HEK293 (cell line): Measurements from ENCODE around the gene ADCY3.

Experiments
- CTCF ChIA-PET: fragments of 350-600 bp; formaldehyde crosslinking; extraction: SDS; loops from one replicate; lab custom pipeline; 2021; ENCODE audit warnings: antibody characterized with exemption; lab: Yijun Ruan, JAX
- POLR2A ChIA-PET: fragments of 300-600 bp; formaldehyde crosslinking; extraction: SDS; loops from one replicate; lab custom pipeline; 2020; ENCODE audit warnings: antibody characterized with exemption, inconsistent platforms; lab: Yijun Ruan, JAX
- H3K27ac ChIP-seq: fragments of 200-500 bp; sonication (Bioruptor generic); 2 replicates; pipeline ENCODE4 v1.5.1; 2014; ENCODE audit warnings: low read depth, low read length, control low read depth, inconsistent platforms; ENCODE audit errors: extremely low read depth
- H3K36me3 ChIP-seq, 2 experiments: fragments of 200-500 bp in 1 of 2; sonication (Bioruptor generic) in 1 of 2; 1 replicate in 1 of 2; 2 replicates in 1 of 2; pipeline ENCODE4 v1.5.1; 2014 to 2017; ENCODE audit warnings: inconsistent platforms in 2 of 2, low read length in 2 of 2; ENCODE audit not compliant: control insufficient read depth in 2 of 2, insufficient read depth in 1 of 2
- H3K4me1 ChIP-seq: fragments of 200-500 bp; sonication (Bioruptor generic); 2 replicates; pipeline ENCODE4 v1.5.1; 2014; ENCODE audit warnings: mild to moderate bottlenecking, low read length, inconsistent platforms; ENCODE audit not compliant: control insufficient read depth, insufficient read depth
- H3K4me3 ChIP-seq: 2 replicates; pipeline ENCODE4 v1.5.1; 2011; ENCODE audit warnings: low read depth, mild to moderate bottlenecking, control low read depth, low read length, moderate library complexity
- H3K9me3 ChIP-seq: fragments of 200-500 bp; sonication (Bioruptor generic); 2 replicates; pipeline ENCODE4 v1.5.1; 2014; ENCODE audit warnings: low read depth, low read length, inconsistent platforms; ENCODE audit not compliant: control insufficient read depth, insufficient read depth
- GFI1B ChIP-seq: fragments of 450-650 bp; formaldehyde crosslinking; IDR thresholded peaks from 2 replicates; pipeline ENCODE4 v1.5.1; 2016; ENCODE audit warnings: missing biosample characterization, missing genetic modification characterization
- MZF1 ChIP-seq: fragments of 450-650 bp; formaldehyde crosslinking; IDR thresholded peaks from 2 replicates; pipeline ENCODE4 v1.5.1; 2017; ENCODE audit warnings: missing biosample characterization, missing genetic modification characterization, borderline replicate concordance
- ZBTB21 ChIP-seq: fragments of 450-650 bp; formaldehyde crosslinking; IDR thresholded peaks from 2 replicates; pipeline ENCODE4 v1.5.1; 2017; ENCODE audit warnings: missing biosample characterization, missing genetic modification characterization
- ZFP41 ChIP-seq: fragments of 450-650 bp; formaldehyde crosslinking; IDR thresholded peaks from 2 replicates; pipeline ENCODE4 v1.5.1; 2016; ENCODE audit warnings: missing biosample characterization, missing genetic modification characterization, borderline replicate concordance
- ZNF155 ChIP-seq: fragments of 450-650 bp; formaldehyde crosslinking; IDR thresholded peaks from 2 replicates; pipeline ENCODE4 v1.5.1; 2016; ENCODE audit warnings: missing biosample characterization, missing genetic modification characterization
- ZNF169 ChIP-seq: fragments of 450-650 bp; formaldehyde crosslinking; IDR thresholded peaks from 2 replicates; pipeline ENCODE4 v1.5.1; 2016; ENCODE audit warnings: missing biosample characterization, missing genetic modification characterization
- ZNF2 ChIP-seq: fragments of 450-650 bp; formaldehyde crosslinking; IDR thresholded peaks from 2 replicates; pipeline ENCODE4 v1.5.1; 2016; ENCODE audit warnings: missing biosample characterization, missing genetic modification characterization
- ZNF239 ChIP-seq: fragments of 450-650 bp; formaldehyde crosslinking; IDR thresholded peaks from 2 replicates; pipeline ENCODE4 v1.5.1; 2016; ENCODE audit warnings: missing biosample characterization, missing genetic modification characterization
- ZNF354C ChIP-seq: fragments of 450-650 bp; formaldehyde crosslinking; IDR thresholded peaks from 2 replicates; pipeline ENCODE4 v1.5.1; 2016; ENCODE audit warnings: missing biosample characterization, missing genetic modification characterization, low read depth, borderline replicate concordance
- ZNF433 ChIP-seq: fragments of 450-650 bp; formaldehyde crosslinking; IDR thresholded peaks from 2 replicates; pipeline ENCODE4 v1.5.1; 2016; ENCODE audit warnings: missing biosample characterization, missing genetic modification characterization, low read depth
- ZNF501 ChIP-seq: fragments of 450-650 bp; formaldehyde crosslinking; IDR thresholded peaks from 2 replicates; pipeline ENCODE4 v1.5.1; 2016; ENCODE audit warnings: missing biosample characterization, missing genetic modification characterization
- ZNF513 ChIP-seq: fragments of 450-650 bp; IDR thresholded peaks from 2 replicates; pipeline ENCODE4 v1.5.1; 2018; ENCODE audit warnings: missing biosample characterization, missing genetic modification characterization
- ZNF529 ChIP-seq: fragments of 450-650 bp; formaldehyde crosslinking; IDR thresholded peaks from 2 replicates; pipeline ENCODE4 v1.5.1; 2017; ENCODE audit warnings: missing genetic modification characterization, missing biosample characterization; ENCODE audit not compliant: insufficient replicate concordance
- ZNF530 ChIP-seq: fragments of 450-650 bp; formaldehyde crosslinking; IDR thresholded peaks from 2 replicates; pipeline ENCODE4 v1.5.1; 2016; ENCODE audit warnings: low read depth, missing biosample characterization, missing genetic modification characterization
- ZNF544 ChIP-seq: fragments of 450-650 bp; formaldehyde crosslinking; IDR thresholded peaks from 2 replicates; pipeline ENCODE4 v1.5.0; 2017; ENCODE audit warnings: missing biosample characterization, missing genetic modification characterization
- ZNF571 ChIP-seq: fragments of 450-650 bp; formaldehyde crosslinking; IDR thresholded peaks from 2 replicates; pipeline ENCODE4 v1.5.0; 2017; ENCODE audit warnings: missing biosample characterization, missing genetic modification characterization
- ZNF623 ChIP-seq: fragments of 450-650 bp; formaldehyde crosslinking; IDR thresholded peaks from 2 replicates; pipeline ENCODE4 v1.5.1; 2016; ENCODE audit warnings: missing biosample characterization, missing genetic modification characterization
- ZNF670 ChIP-seq: fragments of 450-650 bp; formaldehyde crosslinking; IDR thresholded peaks from 2 replicates; pipeline ENCODE4 v1.5.1; 2016; ENCODE audit warnings: missing biosample characterization, missing genetic modification characterization, low read depth
- ZNF701 ChIP-seq: fragments of 450-650 bp; formaldehyde crosslinking; IDR thresholded peaks from 2 replicates; pipeline ENCODE4 v1.5.1; 2016; ENCODE audit warnings: missing biosample characterization, missing genetic modification characterization
- ZNF768 ChIP-seq: fragments of 450-650 bp; formaldehyde crosslinking; IDR thresholded peaks from 2 replicates; pipeline ENCODE4 v1.5.1; 2018; ENCODE audit warnings: missing biosample characterization, mild to moderate bottlenecking, missing genetic modification characterization
- ZSCAN23 ChIP-seq: fragments of 450-650 bp; formaldehyde crosslinking; IDR thresholded peaks from 2 replicates; pipeline ENCODE4 v1.5.1; 2016; ENCODE audit warnings: missing biosample characterization, missing genetic modification characterization
- TF ChIP-seq, protein P1 (sequence below): fragments of 450-650 bp; formaldehyde crosslinking; IDR thresholded peaks from 2 replicates; pipeline ENCODE4 v1.5.1; 2016; ENCODE audit warnings: missing biosample characterization, missing genetic modification characterization

The ADCY3 gene

GRCh38 chr2:24930768-24931167 is 10.7 kb upstream of the ADCY3 start:
- ChIA-PET CTCF (no interaction called here), POLR2A (interaction anchor here (1.0 kb wide), 1 partner anchor 10 kb away, joined by 3 read pairs; no protein-coding TSS in a partner anchor)
- H3K9me3 ChIP-seq: no peaks in the 10 kb centered on the region
- H3K36me3 ChIP-seq: no peaks in the 10 kb centered on the region
- no peak overlapping the region for H3K4me3 ChIP-seq
- TF ChIP-seq ZNF169 (tag by site-specific recombination) (no peak), ZNF768 (tag by site-specific recombination) (no peak), GFI1B (no peak), ZSCAN23 (no peak), ZNF501 (no peak), ZNF571 (tag by site-specific recombination) (no peak), ZFP41 (tag by site-specific recombination) (no peak), ZNF513 (no peak), ZNF239 (tag by site-specific recombination) (no peak), ZNF701 (tag by site-specific recombination) (no peak), ZNF544 (tag by site-specific recombination) (no peak)
- TF ChIP-seq, all 188 proteins: peak for 0
- H3K27ac ChIP-seq: no peak overlapping the region
- H3K4me1 ChIP-seq: no peaks in the 10 kb centered on the region

DNA sequence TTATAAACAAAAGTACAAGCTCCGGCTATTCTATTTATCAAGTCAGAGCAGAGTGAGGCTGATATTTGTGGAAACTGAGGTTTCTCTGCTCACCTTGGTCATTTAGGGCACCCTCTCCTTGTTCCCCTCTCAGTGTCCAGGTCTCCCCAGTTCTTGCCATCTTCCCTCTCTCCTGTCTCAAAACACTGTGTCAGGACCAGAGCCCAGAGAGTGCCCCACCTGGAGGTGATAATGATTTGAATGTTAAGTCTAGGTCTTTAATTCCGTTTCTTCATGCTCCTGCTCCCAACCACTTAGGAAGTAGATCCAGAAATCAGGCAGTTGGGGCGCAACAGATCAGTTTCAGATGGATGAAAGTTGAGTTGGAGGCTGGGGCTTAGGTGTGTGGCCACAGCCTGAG is 9.2 kb upstream of the ADCY3 start:
- Histone ChIP-seq H3K4me3 (no peak overlapping the region), H3K4me1 (no peaks in the 10 kb centered on the region), H3K36me3 (no peaks in the 10 kb centered on the region), H3K27ac (no peak overlapping the region), H3K9me3 (no peaks in the 10 kb centered on the region)
- CTCF ChIA-PET: no interaction called here
- TF ChIP-seq ZNF530 (tag by site-specific recombination) (no peak), ZNF433 (tag by site-specific recombination) (no peak), ZNF2 (no peak), ZNF501 (no peak), ZNF544 (tag by site-specific recombination) (no peak), ZNF155 (no peak), ZNF670 (tag by site-specific recombination) (no peak), ZBTB21 (tag by site-specific recombination) (no peak), ZNF354C (tag by site-specific recombination) (no peak), ZNF623 (tag by site-specific recombination) (no peak), MZF1 (no peak), ZNF529 (tag by site-specific recombination) (no peak), ZNF768 (tag by site-specific recombination) (no peak)
- TF ChIP-seq, protein P1, sequence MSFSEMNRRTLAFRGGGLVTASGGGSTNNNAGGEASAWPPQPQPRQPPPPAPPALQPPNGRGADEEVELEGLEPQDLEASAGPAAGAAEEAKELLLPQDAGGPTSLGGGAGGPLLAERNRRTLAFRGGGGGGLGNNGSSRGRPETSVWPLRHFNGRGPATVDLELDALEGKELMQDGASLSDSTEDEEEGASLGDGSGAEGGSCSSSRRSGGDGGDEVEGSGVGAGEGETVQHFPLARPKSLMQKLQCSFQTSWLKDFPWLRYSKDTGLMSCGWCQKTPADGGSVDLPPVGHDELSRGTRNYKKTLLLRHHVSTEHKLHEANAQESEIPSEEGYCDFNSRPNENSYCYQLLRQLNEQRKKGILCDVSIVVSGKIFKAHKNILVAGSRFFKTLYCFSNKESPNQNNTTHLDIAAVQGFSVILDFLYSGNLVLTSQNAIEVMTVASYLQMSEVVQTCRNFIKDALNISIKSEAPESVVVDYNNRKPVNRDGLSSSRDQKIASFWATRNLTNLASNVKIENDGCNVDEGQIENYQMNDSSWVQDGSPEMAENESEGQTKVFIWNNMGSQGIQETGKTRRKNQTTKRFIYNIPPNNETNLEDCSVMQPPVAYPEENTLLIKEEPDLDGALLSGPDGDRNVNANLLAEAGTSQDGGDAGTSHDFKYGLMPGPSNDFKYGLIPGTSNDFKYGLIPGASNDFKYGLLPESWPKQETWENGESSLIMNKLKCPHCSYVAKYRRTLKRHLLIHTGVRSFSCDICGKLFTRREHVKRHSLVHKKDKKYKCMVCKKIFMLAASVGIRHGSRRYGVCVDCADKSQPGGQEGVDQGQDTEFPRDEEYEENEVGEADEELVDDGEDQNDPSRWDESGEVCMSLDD: no peak
- POLR2A ChIA-PET: interaction anchor here (0.6 kb wide), 1 partner anchor 158 kb away, joined by 3 read pairs; no protein-coding TSS in a partner anchor
